H9 (cell line): ENCODE results near the gene COL27A1. TPM values are rescaled to one million over a fixed set of nuclear protein-coding genes. Genes with fewer than 3 reads are reported as not detected.

ENCODE experiments used
- DNase-seq: peaks from one replicate; pipeline ENCODE4 v3.0.0-alpha.2; 2017
- H2AFZ ChIP-seq: one replicate; pipeline ENCODE4 v1.6.1; 2013; ENCODE audit warnings: mild to moderate bottlenecking, low read length, control low read depth, moderate library complexity
- H2AK5ac ChIP-seq: 2 replicates; pipeline ENCODE4 v1.6.1; 2013; ENCODE audit warnings: low read length, control low read depth, mixed read lengths; ENCODE audit not compliant: insufficient read length
- H2BK120ac ChIP-seq: one replicate; pipeline ENCODE4 v1.6.1; 2013; ENCODE audit warnings: low read depth, mild to moderate bottlenecking, low read length, control low read depth, inconsistent platforms; ENCODE audit not compliant: poor library complexity, severe bottlenecking
- H2BK12ac ChIP-seq: 2 replicates; pipeline ENCODE4 v1.6.1; 2013; ENCODE audit warnings: low read length, control low read depth, mixed read lengths, low read depth; ENCODE audit not compliant: insufficient read length
- H2BK15ac ChIP-seq: 2 replicates; pipeline ENCODE4 v1.6.1; 2013; ENCODE audit warnings: low read depth, low read length, control low read depth
- H2BK20ac ChIP-seq: one replicate; pipeline ENCODE4 v1.6.1; 2013; ENCODE audit warnings: low read depth, mild to moderate bottlenecking, low read length, control low read depth, inconsistent platforms; ENCODE audit not compliant: poor library complexity, severe bottlenecking
- H2BK5ac ChIP-seq: 2 replicates; pipeline ENCODE4 v1.6.1; 2013; ENCODE audit warnings: low read length, control low read depth, mixed read lengths; ENCODE audit not compliant: insufficient read length
- H3K14ac ChIP-seq: 2 replicates; pipeline ENCODE4 v1.6.1; 2013; ENCODE audit warnings: low read length, control low read depth; ENCODE audit not compliant: insufficient read depth
- H3K18ac ChIP-seq: 2 replicates; pipeline ENCODE4 v1.6.1; 2013; ENCODE audit warnings: low read depth, mild to moderate bottlenecking, mixed read lengths, low read length, control low read depth; ENCODE audit not compliant: insufficient read length
- H3K23ac ChIP-seq: 2 replicates; pipeline ENCODE4 v1.6.1; 2013; ENCODE audit warnings: low read length, control low read depth, mixed read lengths, low read depth; ENCODE audit not compliant: insufficient read length
- H3K23me2 ChIP-seq: 2 replicates; pipeline ENCODE4 v1.6.1; 2013; ENCODE audit warnings: low read depth, mild to moderate bottlenecking, mixed read lengths, low read length, control low read depth; ENCODE audit not compliant: insufficient read length, poor library complexity, severe bottlenecking
- H3K27ac ChIP-seq: 2 replicates; pipeline ENCODE4 v1.5.1; 2013; ENCODE audit warnings: low read length, control low read depth, mixed read lengths, low read depth; ENCODE audit not compliant: insufficient read length
- H3K27me3 ChIP-seq: 2 replicates; pipeline ENCODE4 v1.6.1; 2013; ENCODE audit warnings: low read length, control low read depth, inconsistent platforms; ENCODE audit not compliant: insufficient read depth
- H3K4ac ChIP-seq: 2 replicates; pipeline ENCODE4 v1.6.1; 2013; ENCODE audit warnings: low read depth, mild to moderate bottlenecking, control low read depth, inconsistent platforms, low read length, moderate library complexity
- H3K4me1 ChIP-seq: 2 replicates; pipeline ENCODE4 v1.6.1; 2013; ENCODE audit warnings: low read length, control low read depth, inconsistent platforms; ENCODE audit not compliant: insufficient read depth
- H3K4me2 ChIP-seq: 2 replicates; pipeline ENCODE4 v1.6.1; 2013; ENCODE audit warnings: low read length, control low read depth, mixed read lengths; ENCODE audit not compliant: insufficient read length, insufficient read depth
- H3K56ac ChIP-seq: 2 replicates; pipeline ENCODE4 v1.6.1; 2013; ENCODE audit warnings: low read depth, mild to moderate bottlenecking, mixed read lengths, low read length, control low read depth; ENCODE audit not compliant: insufficient read length
- H3K79me1 ChIP-seq: 2 replicates; pipeline ENCODE4 v1.6.1; 2013; ENCODE audit warnings: low read depth, mild to moderate bottlenecking, moderate library complexity, low read length, control low read depth, inconsistent platforms; ENCODE audit not compliant: insufficient read depth, poor library complexity, severe bottlenecking
- H3K79me2 ChIP-seq: 2 replicates; pipeline ENCODE4 v1.6.1; 2013; ENCODE audit warnings: low read length, control low read depth, inconsistent platforms; ENCODE audit not compliant: insufficient read depth
- H3K9ac ChIP-seq: 2 replicates; pipeline ENCODE4 v1.6.1; 2013; ENCODE audit warnings: low read length, control low read depth, mixed read lengths; ENCODE audit not compliant: insufficient read length; ENCODE audit errors: extremely low read depth
- H3K9me3 ChIP-seq: one replicate; pipeline ENCODE4 v1.6.1; 2013; ENCODE audit warnings: low read depth, low read length, inconsistent platforms; ENCODE audit not compliant: control insufficient read depth
- H3T11ph ChIP-seq: one replicate; pipeline ENCODE4 v1.6.1; 2013; ENCODE audit warnings: mild to moderate bottlenecking, low read length, control low read depth, inconsistent platforms
- H4K20me1 ChIP-seq: one replicate; pipeline ENCODE4 v1.6.1; 2013; ENCODE audit not compliant: control insufficient read depth, insufficient read length, insufficient read depth
- H4K5ac ChIP-seq: 2 replicates; pipeline ENCODE4 v1.6.1; 2013; ENCODE audit warnings: low read depth, mild to moderate bottlenecking, mixed read lengths, low read length, control low read depth; ENCODE audit not compliant: insufficient read length
- H4K8ac ChIP-seq: replicated peaks from 2 replicates; pipeline ENCODE4 v1.6.1; 2013; ENCODE audit warnings: low read length, control low read depth, mixed read lengths, low read depth; ENCODE audit not compliant: insufficient read length
- H4K91ac ChIP-seq: 2 replicates; pipeline ENCODE4 v1.6.1; 2013; ENCODE audit warnings: low read depth, mild to moderate bottlenecking, moderate library complexity, mixed read lengths, low read length, control low read depth; ENCODE audit not compliant: insufficient read length
- H3K27ac Mint-ChIP-seq, 3 experiments: 2 replicates in 2 of 3; 3 replicates in 1 of 3; pipeline ENCODE4 v1.8.0; 2020 to 2021; ENCODE audit warnings: mixed read lengths in 3 of 3, mild to moderate bottlenecking in 1 of 3, moderate library complexity in 1 of 3
- H3K27me3 Mint-ChIP-seq: 2 replicates; pipeline ENCODE4 v1.8.0; 2021; ENCODE audit warnings: low read depth, mild to moderate bottlenecking, moderate library complexity, mixed read lengths
- H3K36me3 Mint-ChIP-seq, 3 experiments: 2 replicates in 2 of 3; 3 replicates in 1 of 3; pipeline ENCODE4 v1.8.0; 2020 to 2021; ENCODE audit warnings: low read depth in 3 of 3, mixed read lengths in 3 of 3; ENCODE audit not compliant: insufficient read depth in 1 of 3
- H3K4me1 Mint-ChIP-seq, 2 experiments: 2 replicates each; pipeline ENCODE4 v1.8.0; 2020; ENCODE audit warnings: mixed read lengths in 2 of 2
- H3K4me3 Mint-ChIP-seq, 2 experiments: 2 replicates in 1 of 2; 3 replicates in 1 of 2; pipeline ENCODE4 v1.8.0; 2020 to 2021; ENCODE audit warnings: mild to moderate bottlenecking in 2 of 2, mixed read lengths in 2 of 2, moderate library complexity in 1 of 2
- H3K9me3 Mint-ChIP-seq, 2 experiments: 2 replicates in 1 of 2; 3 replicates in 1 of 2; pipeline ENCODE4 v1.8.0; 2020; ENCODE audit warnings: mild to moderate bottlenecking in 2 of 2, mixed read lengths in 2 of 2, moderate library complexity in 1 of 2
- WGBS: extraction: QIAGEN DNeasy Blood & Tissue Kit; methylation state at CpG from one replicate; pipeline ENCODE4 v1.1.7; 2013; ENCODE audit warnings: missing lambda C conversion rate, low lambda C conversion rate, mixed read lengths; ENCODE audit not compliant: insufficient read length; ENCODE audit errors: extremely low coverage; 5-methylcytosine and 5-hydroxymethylcytosine counted together
- total RNA-seq: library from RNA; stranded (reverse); gene quantifications from 2 replicates; pipeline ENCODE4 v1.2.1, GENCODE V29; 2021
- TF ChIP-seq, protein P1 (sequence below): fragments of 200-600 bp; sonication (generic); conservative IDR thresholded peaks from 3 replicates; pipeline ENCODE4 v1.8.0; 2021; ENCODE audit warnings: antibody characterized with exemption, mild to moderate bottlenecking

The COL27A1 gene
- total RNA-seq, 1 experiment from 2014 or later, result 17.9 TPM

DNA sequence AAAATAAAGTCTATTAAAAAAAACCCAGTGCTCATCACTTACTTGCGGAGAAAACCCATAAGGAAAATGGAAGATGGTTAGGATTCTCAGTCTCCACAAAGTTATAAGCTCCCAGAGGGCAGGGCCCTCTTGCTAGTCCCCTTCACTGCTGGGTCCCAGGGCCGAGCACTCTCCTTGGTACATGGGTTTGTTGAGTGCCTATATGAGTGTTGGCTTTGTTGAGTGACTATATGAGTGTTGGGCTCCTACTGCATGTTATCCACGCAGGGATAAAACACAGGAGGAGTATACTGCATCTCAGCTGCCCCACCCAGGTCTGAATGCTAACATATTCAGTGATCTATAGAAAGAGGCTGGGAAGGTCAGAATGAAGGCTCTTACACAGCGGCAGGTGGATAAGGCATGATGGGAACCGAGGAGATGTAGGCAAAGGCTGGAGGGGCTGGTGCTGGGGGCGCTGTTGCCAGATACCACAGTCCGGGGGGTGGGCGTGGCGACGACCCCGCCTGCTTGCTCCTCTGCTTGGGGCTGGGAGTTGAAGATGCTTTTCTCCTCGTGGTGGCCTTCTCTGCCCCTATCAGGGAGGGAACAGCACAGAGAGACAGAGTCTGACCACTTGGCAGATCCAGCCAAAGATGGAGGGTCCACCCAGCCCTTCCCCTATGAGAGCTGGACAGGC, 186.0 kb downstream of the COL27A1 start:
- no peak overlapping the region for H2BK15ac ChIP-seq
- no peaks in the 10 kb centered on the region for H3K4me1 ChIP-seq
- H3T11ph ChIP-seq, result no peak overlapping the region
- Mint-ChIP-seq H3K36me3 (peaks cover 42 to 83% (median 67%) of the 10 kb centered on the region in 3 experiments), H3K27me3 (no peaks in the 10 kb centered on the region; the same call in 1 of the 2 replicates), H3K4me3 (no peak overlapping the region), H3K27ac (no peak overlapping the region), H3K9me3 (no peaks in the 10 kb centered on the region), H3K4me1 (no peaks in the 10 kb centered on the region)
- no peak overlapping the region for H3K23ac ChIP-seq
- TF ChIP-seq, protein P1, sequence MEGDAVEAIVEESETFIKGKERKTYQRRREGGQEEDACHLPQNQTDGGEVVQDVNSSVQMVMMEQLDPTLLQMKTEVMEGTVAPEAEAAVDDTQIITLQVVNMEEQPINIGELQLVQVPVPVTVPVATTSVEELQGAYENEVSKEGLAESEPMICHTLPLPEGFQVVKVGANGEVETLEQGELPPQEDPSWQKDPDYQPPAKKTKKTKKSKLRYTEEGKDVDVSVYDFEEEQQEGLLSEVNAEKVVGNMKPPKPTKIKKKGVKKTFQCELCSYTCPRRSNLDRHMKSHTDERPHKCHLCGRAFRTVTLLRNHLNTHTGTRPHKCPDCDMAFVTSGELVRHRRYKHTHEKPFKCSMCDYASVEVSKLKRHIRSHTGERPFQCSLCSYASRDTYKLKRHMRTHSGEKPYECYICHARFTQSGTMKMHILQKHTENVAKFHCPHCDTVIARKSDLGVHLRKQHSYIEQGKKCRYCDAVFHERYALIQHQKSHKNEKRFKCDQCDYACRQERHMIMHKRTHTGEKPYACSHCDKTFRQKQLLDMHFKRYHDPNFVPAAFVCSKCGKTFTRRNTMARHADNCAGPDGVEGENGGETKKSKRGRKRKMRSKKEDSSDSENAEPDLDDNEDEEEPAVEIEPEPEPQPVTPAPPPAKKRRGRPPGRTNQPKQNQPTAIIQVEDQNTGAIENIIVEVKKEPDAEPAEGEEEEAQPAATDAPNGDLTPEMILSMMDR, result no peak
- H2BK12ac ChIP-seq, result no peak overlapping the region
- DNase-seq, result no peak
- no peak overlapping the region for H4K5ac ChIP-seq
- no peak overlapping the region for H3K4me2 ChIP-seq
- H3K14ac ChIP-seq, result no peak overlapping the region
- no peak overlapping the region for H3K27ac ChIP-seq
- no peaks in the 10 kb centered on the region for H3K9me3 ChIP-seq
- H3K79me2 ChIP-seq, result no peaks in the 10 kb centered on the region
- H3K9ac ChIP-seq, result no peak overlapping the region
- H4K20me1 ChIP-seq, result no peaks in the 10 kb centered on the region
- no peak overlapping the region for H2BK20ac ChIP-seq
- H2AFZ ChIP-seq, result no peak overlapping the region
- H2BK5ac ChIP-seq, result no peak overlapping the region
- H3K56ac ChIP-seq, result no peak overlapping the region
- no peaks in the 10 kb centered on the region for H3K27me3 ChIP-seq
- no peak overlapping the region for H4K8ac ChIP-seq
- no peak overlapping the region for H3K18ac ChIP-seq
- H4K91ac ChIP-seq, result no peak overlapping the region
- WGBS, result no CpG with 5 or more reads among the region's 12 CpGs
- H3K23me2 ChIP-seq, result no peaks in the 10 kb centered on the region
- no peaks in the 10 kb centered on the region for H3K79me1 ChIP-seq
- H2BK120ac ChIP-seq, result no peak overlapping the region
- no peak overlapping the region for H2AK5ac ChIP-seq
- no peak overlapping the region for H3K4ac ChIP-seq
